ENCODE results near the gene SPOCK2.

Gene SPOCK2

DNA sequence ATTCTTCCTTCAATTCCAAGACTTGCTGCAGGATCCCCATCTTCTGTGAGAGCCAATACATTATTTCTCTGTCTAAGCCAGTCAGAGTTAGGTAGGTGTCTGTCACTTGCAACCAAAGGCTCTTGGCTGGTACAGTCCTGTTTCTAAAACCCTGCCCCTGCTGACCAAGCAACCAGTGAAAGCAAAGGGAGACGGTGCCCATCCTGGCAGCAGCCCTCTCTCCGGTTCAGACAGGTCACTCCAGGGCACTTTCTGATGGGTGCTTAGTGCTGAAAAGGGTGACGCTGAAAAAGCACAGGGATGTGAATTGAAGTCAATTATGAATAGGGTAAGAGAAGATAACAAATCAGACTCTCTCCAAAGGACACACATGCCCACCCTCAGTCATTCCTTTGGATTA is 37.5 kb downstream of the SPOCK2 start:
- Histone ChIP-seq H3K36me3 (no peaks in the 10 kb centered on the region), H3K9me3 (ENCODE audit: severe bottlenecking) (peaks cover 2% of the 10 kb centered on the region), H3K4me3 (ENCODE audit: low read depth, low read length) (no peak overlapping the region), H3K27me3 (ENCODE audit: insufficient read depth, low read depth, severe bottlenecking) (no peaks in the 10 kb centered on the region), H3K27ac (no peak overlapping the region)
- TF ChIP-seq, protein P1, sequence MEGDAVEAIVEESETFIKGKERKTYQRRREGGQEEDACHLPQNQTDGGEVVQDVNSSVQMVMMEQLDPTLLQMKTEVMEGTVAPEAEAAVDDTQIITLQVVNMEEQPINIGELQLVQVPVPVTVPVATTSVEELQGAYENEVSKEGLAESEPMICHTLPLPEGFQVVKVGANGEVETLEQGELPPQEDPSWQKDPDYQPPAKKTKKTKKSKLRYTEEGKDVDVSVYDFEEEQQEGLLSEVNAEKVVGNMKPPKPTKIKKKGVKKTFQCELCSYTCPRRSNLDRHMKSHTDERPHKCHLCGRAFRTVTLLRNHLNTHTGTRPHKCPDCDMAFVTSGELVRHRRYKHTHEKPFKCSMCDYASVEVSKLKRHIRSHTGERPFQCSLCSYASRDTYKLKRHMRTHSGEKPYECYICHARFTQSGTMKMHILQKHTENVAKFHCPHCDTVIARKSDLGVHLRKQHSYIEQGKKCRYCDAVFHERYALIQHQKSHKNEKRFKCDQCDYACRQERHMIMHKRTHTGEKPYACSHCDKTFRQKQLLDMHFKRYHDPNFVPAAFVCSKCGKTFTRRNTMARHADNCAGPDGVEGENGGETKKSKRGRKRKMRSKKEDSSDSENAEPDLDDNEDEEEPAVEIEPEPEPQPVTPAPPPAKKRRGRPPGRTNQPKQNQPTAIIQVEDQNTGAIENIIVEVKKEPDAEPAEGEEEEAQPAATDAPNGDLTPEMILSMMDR (IDR thresholded peaks at IDR 0.05; ENCODE audit: low read depth, low read length) = no peak
- no peak for DNase-seq

- Histone ChIP-seq H3K27me3 (ENCODE audit: insufficient read depth, low read depth, severe bottlenecking) (no peaks in the 10 kb centered on the region), H3K27ac (no peak overlapping the region), H3K4me3 (ENCODE audit: low read depth, low read length) (no peak overlapping the region), H3K36me3 (no peaks in the 10 kb centered on the region), H3K9me3 (ENCODE audit: severe bottlenecking) (peaks cover 2% of the 10 kb centered on the region)
- peak; percentile 55 for DNase-seq
- TF ChIP-seq, protein P1 (IDR thresholded peaks at IDR 0.05; ENCODE audit: low read depth, low read length) = no peak
Measured at GRCh38 chr10:72049969-72050781, 38.2 kb downstream of the SPOCK2 start.

DNA sequence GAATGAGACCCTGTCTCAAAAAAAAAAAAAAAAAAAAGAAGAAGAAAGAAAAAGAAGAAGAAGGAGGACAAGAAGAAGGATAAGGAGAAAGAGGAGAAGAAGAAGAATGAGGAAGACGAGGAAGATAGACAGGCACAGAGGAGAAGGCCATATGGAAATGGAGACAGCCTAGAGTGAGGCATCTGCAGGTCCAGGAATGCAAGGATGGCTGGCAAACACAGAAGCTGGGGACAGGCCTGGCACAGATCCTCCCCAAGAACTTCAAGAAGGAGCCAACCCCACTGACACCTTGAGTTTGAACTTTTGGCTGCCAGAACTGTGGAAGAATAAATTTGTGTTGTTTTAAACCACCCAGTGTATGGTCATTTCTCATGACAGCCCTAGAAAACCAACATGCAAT is 38.9 kb downstream of the SPOCK2 start:
- Histone ChIP-seq H3K4me3 (ENCODE audit: low read depth, low read length) (no peak overlapping the region), H3K9me3 (ENCODE audit: severe bottlenecking) (peaks cover 2% of the 10 kb centered on the region), H3K36me3 (no peaks in the 10 kb centered on the region), H3K27ac (no peak overlapping the region), H3K27me3 (ENCODE audit: insufficient read depth, low read depth, severe bottlenecking) (no peaks in the 10 kb centered on the region)
- no peak for DNase-seq
- TF ChIP-seq, protein P1 (IDR thresholded peaks at IDR 0.05; ENCODE audit: low read depth, low read length) = no peak

GRCh38 chr10:72048450-72049124 is 39.8 kb downstream of the SPOCK2 start:
- Histone ChIP-seq H3K27ac (no peak overlapping the region), H3K27me3 (ENCODE audit: insufficient read depth, low read depth, severe bottlenecking) (no peaks in the 10 kb centered on the region), H3K36me3 (no peaks in the 10 kb centered on the region), H3K4me3 (ENCODE audit: low read depth, low read length) (no peak overlapping the region), H3K9me3 (ENCODE audit: severe bottlenecking) (peaks cover 2% of the 10 kb centered on the region)
- peak; percentile 94 for DNase-seq
- TF ChIP-seq, protein P1 (IDR thresholded peaks at IDR 0.05; ENCODE audit: low read depth, low read length) = peak; percentile 96

DNA sequence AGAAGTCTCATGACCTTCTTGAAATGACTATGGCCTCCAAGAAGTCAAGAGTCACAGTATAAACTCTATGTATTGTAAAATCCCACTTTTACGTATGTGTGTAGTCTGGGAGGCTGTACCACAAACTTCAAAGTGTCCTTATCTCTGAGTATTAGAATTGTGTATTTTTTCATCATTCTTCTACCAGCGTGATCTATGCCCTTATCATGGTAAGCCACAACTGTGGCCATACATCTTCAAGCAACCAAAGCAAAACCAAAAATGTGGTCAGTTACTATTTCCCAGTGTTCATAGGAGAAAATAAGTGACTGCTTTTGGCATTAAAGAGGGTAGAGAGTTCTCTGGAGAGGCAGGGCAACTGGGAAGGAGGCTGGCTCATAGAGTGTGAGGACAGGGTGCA is 42.8 kb downstream of the SPOCK2 start:
- Histone ChIP-seq H3K36me3 (no peaks in the 10 kb centered on the region), H3K9me3 (ENCODE audit: severe bottlenecking) (peaks cover 2% of the 10 kb centered on the region), H3K4me3 (ENCODE audit: low read depth, low read length) (no peak overlapping the region), H3K27me3 (ENCODE audit: insufficient read depth, low read depth, severe bottlenecking) (no peaks in the 10 kb centered on the region), H3K27ac (no peak overlapping the region)
- no peak for DNase-seq
- TF ChIP-seq, protein P1 (IDR thresholded peaks at IDR 0.05; ENCODE audit: low read depth, low read length) = no peak

Data from WERI-Rb-1 (cell line).